WTC11 (cell line): Measurements from ENCODE around the gene VWA8.

ENCODE experiments used
- ATF6 ChIP-seq: sonication (generic); formaldehyde crosslinking; IDR thresholded peaks from 2 replicates; pipeline ENCODE4 v1.8.1; 2023; ENCODE audit warnings: mild to moderate bottlenecking, missing genetic modification reagents
- CTCF ChIP-seq: fragments of 200-600 bp; IDR thresholded peaks from 2 replicates; pipeline ENCODE4 v1.8.0; 2022; ENCODE audit warnings: antibody characterized with exemption
- GABPB1 ChIP-seq: sonication (generic); formaldehyde crosslinking; IDR thresholded peaks from 2 replicates; pipeline ENCODE4 v1.8.1; 2023; ENCODE audit warnings: mild to moderate bottlenecking, missing genetic modification reagents
- HMGXB4 ChIP-seq: sonication (generic); formaldehyde crosslinking; IDR thresholded peaks from 2 replicates; pipeline ENCODE4 v1.8.1; 2023; ENCODE audit warnings: mild to moderate bottlenecking, moderate library complexity, missing genetic modification reagents
- SOX15 ChIP-seq: fragments of 250-450 bp; sonication (Bioruptor Pico); IDR thresholded peaks from 2 replicates; pipeline ENCODE4 v1.9.0; 2021; ENCODE audit warnings: mild to moderate bottlenecking
- SP1 ChIP-seq: sonication (generic); formaldehyde crosslinking; conservative IDR thresholded peaks from 2 replicates; pipeline ENCODE4 v1.8.1; 2022; ENCODE audit warnings: missing genetic modification reagents
- ZNF232 ChIP-seq: sonication (generic); formaldehyde crosslinking; IDR thresholded peaks from 2 replicates; pipeline ENCODE4 v1.8.0; 2022; ENCODE audit warnings: mild to moderate bottlenecking, missing genetic modification reagents

- no peak for TF ChIP-seq SP1 (CRISPR knock-in tag)
- no peak for TF ChIP-seq ZNF232 (CRISPR knock-in tag)
- TF ChIP-seq CTCF, result no peak
- TF ChIP-seq GABPB1 (CRISPR knock-in tag), result no peak
- no peak for TF ChIP-seq ATF6 (CRISPR knock-in tag)
- no peak for TF ChIP-seq HMGXB4 (CRISPR knock-in tag)
- TF ChIP-seq SOX15 (CRISPR knock-in tag), result no peak
Measured at GRCh38 chr13:41520660-41521630, 440.0 kb downstream of the VWA8 start.
